Activated naive CD4-positive, alpha-beta T cell treated with anti-CD3 and anti-CD28 coated beads, Interleukin-2, amount 50 U/mL, for 72 hours (primary cell): ENCODE data around the gene ATP6V0A1. TPM values are rescaled to one million over a fixed set of nuclear protein-coding genes. Genes with fewer than 3 reads are reported as not detected.
"Not testable (repeated sequence)": the region's sequence is repeated elsewhere in the genome, so short reads cannot be mapped to it uniquely, and the experiment has no call there.

Experiments
- ATAC-seq, 2 donors: fragments of 150-1000 bp; cut with Tn5 transposase; 2 replicates each; pipeline ENCODE4 v1.10.0; 2021; ENCODE audit warnings: mild to moderate bottlenecking in 2 of 2, moderate library complexity in 2 of 2
- DNase-seq, 2 donors: peaks; one replicate each; pipeline ENCODE4 v3.0.0; 2021 to 2022; ENCODE audit warnings: low spot score in 2 of 2
- H3K27ac Mint-ChIP-seq, 2 donors: one replicate each; pipeline ENCODE4 v1.8.0; 2022; ENCODE audit warnings: mild to moderate bottlenecking in 2 of 2, mixed read lengths in 2 of 2
- H3K36me3 Mint-ChIP-seq, 2 donors: one replicate each; pipeline ENCODE4 v1.8.0; 2022; ENCODE audit warnings: mixed read lengths in 2 of 2
- H3K9me3 Mint-ChIP-seq, 2 donors: one replicate each; pipeline ENCODE4 v1.8.0; 2022; ENCODE audit warnings: mixed read lengths in 2 of 2
- total RNA-seq, 2 donors: library from RNA; stranded (reverse); gene quantifications; one replicate each; pipeline ENCODE4 v1.2.3, GENCODE V29; 2022

ATP6V0A1 gene
- total RNA-seq, 2 donors from 2014 or later = 14.9 to 25.5 TPM

- peaks cover 0 to 6% of the 10 kb centered on the region in 2 donors for H3K36me3 Mint-ChIP-seq
- peak; percentile 79 to 85 for DNase-seq
- no peaks in the 10 kb centered on the region for H3K9me3 Mint-ChIP-seq
- H3K27ac Mint-ChIP-seq = peak overlapping the region; percentile 94 to 95
- peak; percentile 91 to 92 for ATAC-seq
These were observed 95.8 kb downstream of the ATP6V0A1 start for GRCh38 chr17:42554250-42555121.

DNA sequence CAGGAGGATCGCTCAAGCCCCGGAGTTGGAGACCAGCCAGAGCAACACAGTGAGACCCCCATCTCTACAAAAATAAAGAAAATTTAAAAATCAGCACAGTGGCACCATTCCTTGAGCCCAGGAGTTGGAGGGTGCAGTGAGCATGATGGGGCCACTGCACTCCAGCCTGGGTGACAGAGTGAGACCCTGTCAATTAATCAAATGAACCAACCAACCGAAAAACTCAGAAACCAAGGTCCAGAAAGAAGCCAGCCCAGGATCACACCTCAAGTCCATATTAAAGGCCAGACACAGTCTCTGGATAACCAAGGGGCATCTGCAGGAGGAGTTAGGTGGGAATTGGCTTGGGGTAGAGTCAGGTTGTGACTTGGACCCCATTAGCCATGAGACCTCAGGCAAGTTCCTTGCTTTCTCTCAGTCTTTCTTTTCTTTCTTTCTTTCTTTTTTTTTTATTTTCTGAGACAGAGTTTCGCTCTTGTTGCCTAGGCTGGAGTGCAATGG lies 96.5 kb downstream of the ATP6V0A1 start:
- Mint-ChIP-seq H3K9me3 (no peaks in the 10 kb centered on the region), H3K36me3 (peaks cover 0 to 6% of the 10 kb centered on the region in 2 donors), H3K27ac (peak overlapping the region; percentile 94 to 95)
- no peak for DNase-seq
- ATAC-seq = peak; percentile 6 to 14

GRCh38 chr17:42555961-42556617 lies 97.4 kb downstream of the ATP6V0A1 start:
- H3K36me3 Mint-ChIP-seq, DNase-seq, H3K9me3 Mint-ChIP-seq: not testable (repeated sequence)
- ATAC-seq = peak in 1 of 2 donors; percentile 39
- H3K27ac Mint-ChIP-seq = peak overlapping the region; percentile 9 to 95

- peak overlapping the region in 1 of 2 donors; percentile 28 for H3K27ac Mint-ChIP-seq
- DNase-seq = no peak
- H3K36me3 Mint-ChIP-seq = peaks cover 23 to 30% of the 10 kb centered on the region in 2 donors
- no peak for ATAC-seq
- H3K9me3 Mint-ChIP-seq = no peaks in the 10 kb centered on the region
These were observed 100.4 kb downstream of the ATP6V0A1 start for GRCh38 chr17:42559075-42559474.

DNA sequence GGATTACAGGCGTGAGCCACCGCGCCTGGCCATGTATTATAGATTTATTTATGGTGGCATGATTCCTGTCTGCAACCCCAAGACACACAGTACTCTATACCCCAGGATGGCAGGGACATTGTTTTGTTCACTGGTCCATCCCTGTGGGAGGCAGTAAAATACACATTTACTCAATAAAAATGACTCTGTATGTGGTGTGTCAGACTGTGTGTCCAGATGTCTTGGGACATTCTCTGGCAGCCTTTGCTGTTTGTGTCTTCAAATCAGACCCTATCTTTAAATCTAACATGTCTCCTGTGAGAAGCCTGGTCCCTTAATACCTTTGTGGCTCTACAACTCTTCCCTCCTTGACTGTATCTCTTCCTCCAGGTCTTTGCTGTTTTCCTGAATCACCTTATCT lies 101.6 kb downstream of the ATP6V0A1 start:
- no peak for ATAC-seq
- Mint-ChIP-seq H3K36me3 (peaks cover 23 to 25% of the 10 kb centered on the region in 2 donors), H3K9me3 (no peaks in the 10 kb centered on the region), H3K27ac (no peak overlapping the region)
- no peak for DNase-seq

DNA sequence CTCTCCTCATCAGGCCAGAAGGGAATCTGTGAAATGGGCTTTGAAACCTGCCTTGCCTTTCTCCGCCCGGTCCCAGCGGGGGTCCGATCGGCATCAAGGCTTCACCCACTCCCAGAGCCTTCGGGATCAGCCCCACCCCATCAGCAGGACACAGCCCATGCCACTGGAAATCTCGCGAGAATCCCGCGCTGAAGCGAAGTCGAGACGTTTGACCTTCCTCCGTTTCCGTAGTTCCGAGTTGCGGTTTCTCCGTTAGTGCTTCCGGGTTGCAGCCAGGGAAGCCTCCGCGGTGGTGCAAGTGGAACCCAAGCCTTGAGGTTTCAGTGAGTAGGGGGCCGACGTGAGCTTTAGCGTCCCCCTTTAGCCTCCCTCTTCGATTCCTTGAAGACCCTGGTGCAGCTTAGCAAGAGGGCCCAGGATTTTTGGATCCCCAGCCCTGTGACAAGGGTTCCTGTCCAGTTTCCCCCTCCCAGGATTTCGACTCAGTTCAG lies 103.3 kb downstream of the ATP6V0A1 start, which contains the start of gene COASY:
TSS of gene COASY (plus strand) at position 252 of the 491 bp plus-strand sequence. CDS start 475 bp downstream, outside the sequence.
- peak within 1 kb of the TSS; percentile 93 to 99 for H3K27ac Mint-ChIP-seq
- peaks cover 25 to 29% of the 10 kb centered on the region in 2 donors for H3K36me3 Mint-ChIP-seq

GRCh38 chr17:42562388-42563142 lies 103.9 kb downstream of the ATP6V0A1 start:
- Mint-ChIP-seq H3K9me3 (no peaks in the 10 kb centered on the region), H3K27ac (peak overlapping the region; percentile 93 to 99), H3K36me3 (peaks cover 26 to 34% of the 10 kb centered on the region in 2 donors)
- DNase-seq (no peak), ATAC-seq (peak; percentile 15 to 31)

More for the DNA sequence above, 103.3 kb downstream of the ATP6V0A1 start, which contains the start of gene COASY:
- H3K9me3 Mint-ChIP-seq = no peaks in the 10 kb centered on the region
- DNase-seq = peak; percentile 91 to 95
- peak; percentile 78 to 88 for ATAC-seq

- H3K36me3 Mint-ChIP-seq = peaks cover 31 to 38% of the 10 kb centered on the region in 2 donors
- DNase-seq (no peak), ATAC-seq (no peak)
- peak overlapping the region; percentile 93 to 99 for H3K27ac Mint-ChIP-seq
- no peaks in the 10 kb centered on the region for H3K9me3 Mint-ChIP-seq
These were observed 104.4 kb downstream of the ATP6V0A1 start for GRCh38 chr17:42563143-42563509.

DNA sequence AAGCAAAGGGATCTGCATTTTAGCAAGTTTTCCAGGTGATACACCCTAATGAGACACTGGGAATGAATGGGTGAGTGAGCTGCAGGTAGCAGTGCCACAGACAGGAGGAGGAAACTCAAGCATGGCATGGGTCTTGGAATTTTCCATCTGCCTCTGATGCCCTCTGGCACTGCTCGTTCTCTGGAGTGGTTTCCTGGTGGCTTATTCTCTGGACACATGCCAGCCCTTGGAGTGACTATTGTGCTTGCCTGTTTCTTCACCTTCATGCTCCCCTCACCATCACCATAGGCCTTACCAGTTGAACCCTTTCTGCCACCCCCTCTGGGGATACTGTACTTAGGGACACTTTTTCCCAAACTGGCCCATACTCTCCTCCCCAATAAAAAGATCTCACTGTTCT lies 104.9 kb downstream of the ATP6V0A1 start:
- no peaks in the 10 kb centered on the region for H3K9me3 Mint-ChIP-seq
- ATAC-seq = no peak
- H3K36me3 Mint-ChIP-seq = peaks cover 32 to 38% of the 10 kb centered on the region in 2 donors
- no peak for DNase-seq
- peak overlapping the region; percentile 93 to 99 for H3K27ac Mint-ChIP-seq

DNA sequence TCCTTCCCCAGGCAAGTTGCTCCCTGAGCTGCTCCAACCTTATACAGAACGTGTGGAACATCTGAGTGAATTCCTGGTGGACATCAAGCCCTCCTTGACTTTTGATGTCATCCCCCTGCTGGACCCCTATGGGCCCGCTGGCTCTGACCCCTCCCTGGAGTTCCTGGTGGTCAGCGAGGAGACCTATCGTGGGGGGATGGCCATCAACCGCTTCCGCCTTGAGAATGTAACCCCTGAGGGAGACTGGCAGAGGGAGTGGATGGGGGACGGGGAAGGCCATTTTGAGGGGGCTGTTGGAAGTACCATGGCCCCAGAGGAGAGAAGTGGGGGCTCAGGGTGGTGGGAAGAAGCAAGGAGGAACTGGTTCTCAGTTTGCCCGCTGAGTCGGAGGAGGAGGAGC lies 105.3 kb downstream of the ATP6V0A1 start:
- DNase-seq (no peak), ATAC-seq (no peak)
- Mint-ChIP-seq H3K9me3 (no peaks in the 10 kb centered on the region), H3K36me3 (peaks cover 36 to 38% of the 10 kb centered on the region in 2 donors), H3K27ac (peak overlapping the region; percentile 93 to 99)

- Mint-ChIP-seq H3K27ac (peak overlapping the region in 1 of 2 donors; percentile 93), H3K36me3 (peaks cover 38 to 40% of the 10 kb centered on the region in 2 donors)
- ATAC-seq = no peak
These were observed 106.3 kb downstream of the ATP6V0A1 start for GRCh38 chr17:42564815-42565522.

DNA sequence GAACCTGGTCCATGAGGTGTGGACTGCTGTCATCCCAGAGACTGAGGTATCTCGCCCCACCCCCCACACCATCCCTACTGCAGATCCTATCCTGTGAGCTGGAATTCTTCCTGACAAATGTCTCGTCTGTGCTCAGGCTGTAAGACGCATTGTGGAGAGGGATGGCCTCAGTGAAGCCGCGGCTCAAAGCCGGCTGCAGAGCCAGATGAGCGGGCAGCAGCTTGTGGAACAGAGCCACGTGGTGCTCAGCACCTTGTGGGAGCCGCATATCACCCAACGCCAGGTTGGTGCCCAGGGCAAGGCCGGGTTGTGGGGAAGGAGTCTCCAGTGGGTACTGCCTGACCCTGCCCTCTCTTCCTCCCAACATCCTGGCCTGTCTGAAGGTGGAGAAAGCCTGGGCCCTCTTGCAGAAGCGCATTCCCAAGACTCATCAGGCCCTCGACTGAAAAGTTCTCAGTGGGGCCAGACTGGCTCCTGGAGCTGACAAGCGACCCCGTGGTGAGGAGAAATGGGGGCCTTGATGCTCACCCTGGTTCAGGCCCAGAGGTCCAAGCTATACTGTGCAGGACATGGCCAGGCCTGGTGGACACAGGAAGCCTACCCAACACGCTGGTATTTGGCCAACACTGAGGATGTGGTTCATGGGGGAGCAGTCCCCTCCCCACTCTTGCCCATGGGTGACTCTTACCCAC lies 107.0 kb downstream of the ATP6V0A1 start:
- Mint-ChIP-seq H3K9me3 (no peaks in the 10 kb centered on the region), H3K27ac (peak overlapping the region; percentile 94 to 98), H3K36me3 (peaks cover 38 to 40% of the 10 kb centered on the region in 2 donors)
- ATAC-seq = no peak
- DNase-seq = no peak

More at GRCh38 chr17:42564815-42565522, 106.3 kb downstream of the ATP6V0A1 start:
- DNase-seq = no peak
- H3K9me3 Mint-ChIP-seq = no peaks in the 10 kb centered on the region

DNA sequence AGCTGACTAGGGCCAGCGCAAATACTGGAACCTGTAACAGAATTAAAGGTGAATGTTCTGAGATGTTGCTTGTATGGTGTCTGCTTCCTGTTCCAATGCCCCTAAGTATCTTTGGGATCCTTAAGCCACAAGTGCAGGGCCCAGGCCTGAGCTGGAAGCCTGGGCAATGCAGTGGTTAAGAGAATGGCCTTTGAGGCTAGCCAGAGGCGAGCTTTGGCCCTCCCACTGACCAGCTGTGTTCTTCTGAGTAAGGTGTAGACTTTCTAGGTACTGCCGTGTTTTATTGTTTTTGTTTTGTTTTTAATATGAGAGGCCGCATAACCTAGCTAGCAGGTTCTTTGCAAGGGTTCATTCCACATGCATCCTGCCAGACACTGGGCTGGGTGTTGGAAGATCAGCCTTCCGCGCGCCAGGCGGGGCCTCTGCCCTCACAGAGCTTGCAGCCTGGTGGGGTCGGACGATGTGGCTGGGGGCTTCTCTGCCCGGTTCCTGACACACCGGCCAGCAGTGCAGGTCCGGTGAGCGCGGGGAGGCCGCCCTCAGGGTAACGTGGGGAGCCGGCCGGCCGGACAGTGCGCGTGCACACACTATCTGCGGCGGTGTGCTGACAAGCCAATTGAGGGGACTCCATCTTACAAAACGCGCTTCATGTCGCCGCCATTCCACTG lies 107.7 kb downstream of the ATP6V0A1 start:
- DNase-seq (no peak), ATAC-seq (no peak)
- Mint-ChIP-seq H3K27ac (peak overlapping the region; percentile 94 to 98), H3K36me3 (peaks cover 38 to 40% of the 10 kb centered on the region in 2 donors), H3K9me3 (no peaks in the 10 kb centered on the region)

GRCh38 chr17:42566883-42567573 lies 108.3 kb downstream of the ATP6V0A1 start, which contains the start of gene MLX:
Gene MLX (plus strand): TSS chr17:42567100. CDS start chr17:42567125, 25 bp downstream.
- DNase-seq = peak; percentile 94
- Mint-ChIP-seq H3K9me3 (no peaks in the 10 kb centered on the region), H3K27ac (peak within 1 kb of the TSS; percentile 94 to 98), H3K36me3 (peaks cover 35 to 38% of the 10 kb centered on the region in 2 donors)
- ATAC-seq = peak; percentile 77 to 82
